ENCODE data around the gene CALM1.

DNA sequence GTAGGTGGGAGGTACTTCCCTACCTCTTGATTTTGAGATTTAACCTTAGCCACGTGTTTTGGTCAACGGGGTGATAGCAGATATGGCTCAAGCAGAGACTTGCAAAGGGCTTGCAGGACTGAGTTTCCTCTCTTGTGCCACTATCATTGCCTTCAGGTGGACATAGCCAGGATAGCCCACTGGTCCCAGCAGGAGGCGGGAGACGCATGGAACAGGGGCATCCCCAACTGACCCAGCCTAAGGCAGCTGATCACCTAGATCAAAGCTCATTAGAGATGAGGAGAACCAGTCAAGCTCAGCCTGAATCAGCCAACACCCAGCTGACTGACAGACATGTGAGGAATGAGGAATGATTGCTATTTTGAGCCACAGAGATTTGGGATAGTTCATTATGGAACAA is 49.6 kb downstream of the CALM1 start:
- TF ChIP-seq TCF7L2 (IDR thresholded peaks at IDR 0.05; ENCODE audit: borderline replicate concordance, low read depth, low read length) (no peak), ZNF658 (tag by site-specific recombination; IDR thresholded peaks at IDR 0.05) (no peak), ELK4 (IDR thresholded peaks at IDR 0.05; ENCODE audit: borderline replicate concordance, low read depth, low read length) (no peak), ZNF133 (tag by site-specific recombination; IDR thresholded peaks at IDR 0.05) (no peak), ZBTB21 (tag by site-specific recombination; IDR thresholded peaks at IDR 0.05) (no peak), ZNF76 (tag by site-specific recombination; IDR thresholded peaks at IDR 0.05; ENCODE audit: borderline replicate concordance, low read depth) (no peak)
- TF ChIP-seq, protein P1, sequence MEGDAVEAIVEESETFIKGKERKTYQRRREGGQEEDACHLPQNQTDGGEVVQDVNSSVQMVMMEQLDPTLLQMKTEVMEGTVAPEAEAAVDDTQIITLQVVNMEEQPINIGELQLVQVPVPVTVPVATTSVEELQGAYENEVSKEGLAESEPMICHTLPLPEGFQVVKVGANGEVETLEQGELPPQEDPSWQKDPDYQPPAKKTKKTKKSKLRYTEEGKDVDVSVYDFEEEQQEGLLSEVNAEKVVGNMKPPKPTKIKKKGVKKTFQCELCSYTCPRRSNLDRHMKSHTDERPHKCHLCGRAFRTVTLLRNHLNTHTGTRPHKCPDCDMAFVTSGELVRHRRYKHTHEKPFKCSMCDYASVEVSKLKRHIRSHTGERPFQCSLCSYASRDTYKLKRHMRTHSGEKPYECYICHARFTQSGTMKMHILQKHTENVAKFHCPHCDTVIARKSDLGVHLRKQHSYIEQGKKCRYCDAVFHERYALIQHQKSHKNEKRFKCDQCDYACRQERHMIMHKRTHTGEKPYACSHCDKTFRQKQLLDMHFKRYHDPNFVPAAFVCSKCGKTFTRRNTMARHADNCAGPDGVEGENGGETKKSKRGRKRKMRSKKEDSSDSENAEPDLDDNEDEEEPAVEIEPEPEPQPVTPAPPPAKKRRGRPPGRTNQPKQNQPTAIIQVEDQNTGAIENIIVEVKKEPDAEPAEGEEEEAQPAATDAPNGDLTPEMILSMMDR (tag by site-specific recombination; IDR thresholded peaks at IDR 0.05): no peak

Measured in HEK293 (cell line).